Activated naive CD4-positive, alpha-beta T cell treated with anti-CD3 and anti-CD28 coated beads, Interleukin-2, amount 10 ng/mL, durations not matched to agents 7 days and 5 days (primary cell): Measurements from ENCODE around the gene ACSM3.

Source experiments
- CTCF ChIA-PET: fragments of 350-600 bp; sonication (Branson Sonifier 250); formaldehyde crosslinking; loops from one replicate; lab custom pipeline; 2021; ENCODE audit warnings: antibody characterized with exemption; lab: Charles Lee
- DNase-seq: peaks from one replicate; pipeline ENCODE4 v3.0.0-alpha.2; 2020
- H3K27ac Mint-ChIP-seq: one replicate; pipeline ENCODE4 v1.8.0; 2021; ENCODE audit warnings: mild to moderate bottlenecking, moderate library complexity, mixed read lengths
- H3K27me3 Mint-ChIP-seq: one replicate; pipeline ENCODE4 v1.8.0; 2021; ENCODE audit warnings: mild to moderate bottlenecking, mixed read lengths
- H3K36me3 Mint-ChIP-seq: one replicate; pipeline ENCODE4 v1.8.0; 2021; ENCODE audit warnings: mixed read lengths
- H3K4me1 Mint-ChIP-seq: one replicate; pipeline ENCODE4 v1.8.0; 2021; ENCODE audit warnings: mixed read lengths
- H3K4me3 Mint-ChIP-seq: one replicate; pipeline ENCODE4 v1.8.0; 2021; ENCODE audit warnings: mild to moderate bottlenecking, moderate library complexity, mixed read lengths
- H3K9me3 Mint-ChIP-seq: one replicate; pipeline ENCODE4 v1.8.0; 2021; ENCODE audit warnings: mixed read lengths

ACSM3 gene

GRCh38 chr16:20766294-20766693 lies 2.5 kb downstream of the ACSM3 start:
- peaks cover 16% of the 10 kb centered on the region for H3K36me3 Mint-ChIP-seq
- peaks cover 30% of the 10 kb centered on the region for H3K4me1 Mint-ChIP-seq
- no peak overlapping the region for H3K4me3 Mint-ChIP-seq
- no peaks in the 10 kb centered on the region for H3K27me3 Mint-ChIP-seq
- peaks cover 13% of the 10 kb centered on the region for H3K9me3 Mint-ChIP-seq
- CTCF ChIA-PET, result interaction anchor here (3.7 kb wide), 1 partner anchor 8 kb away, joined by 28 read pairs; no protein-coding TSS in a partner anchor
- no peak for DNase-seq
- no peak overlapping the region for H3K27ac Mint-ChIP-seq

- CTCF ChIA-PET, result no interaction called here
- H3K27ac Mint-ChIP-seq, result no peak overlapping the region
Observed at GRCh38 chr16:20767577-20767976, 3.8 kb downstream of the ACSM3 start.

GRCh38 chr16:20768121-20768520 lies 4.3 kb downstream of the ACSM3 start:
- Mint-ChIP-seq H3K27me3 (no peaks in the 10 kb centered on the region), H3K36me3 (peaks cover 3% of the 10 kb centered on the region), H3K9me3 (no peaks in the 10 kb centered on the region), H3K27ac (no peak overlapping the region), H3K4me1 (peaks cover 19% of the 10 kb centered on the region), H3K4me3 (no peak overlapping the region)
- CTCF ChIA-PET, result no interaction called here
- no peak for DNase-seq

More at GRCh38 chr16:20767577-20767976, 3.8 kb downstream of the ACSM3 start:
- peaks cover 5% of the 10 kb centered on the region for H3K36me3 Mint-ChIP-seq
- DNase-seq, result no peak
- H3K27me3 Mint-ChIP-seq, result no peaks in the 10 kb centered on the region
- H3K4me3 Mint-ChIP-seq, result no peak overlapping the region
- peaks cover 2% of the 10 kb centered on the region for H3K9me3 Mint-ChIP-seq
- H3K4me1 Mint-ChIP-seq, result peaks cover 24% of the 10 kb centered on the region

- DNase-seq, result no peak
- CTCF ChIA-PET, result no interaction called here
- Mint-ChIP-seq H3K36me3 (no peaks in the 10 kb centered on the region), H3K27ac (no peak overlapping the region), H3K9me3 (no peaks in the 10 kb centered on the region), H3K4me1 (peaks cover 12% of the 10 kb centered on the region), H3K4me3 (no peak overlapping the region), H3K27me3 (no peaks in the 10 kb centered on the region)
Observed at GRCh38 chr16:20768818-20769217, 5.0 kb downstream of the ACSM3 start.

GRCh38 chr16:20773679-20774078 lies 9.9 kb downstream of the ACSM3 start:
- CTCF ChIA-PET, result interaction anchor here (0.7 to 3.8 kb wide), 3 partner anchors 9 to 236 kb away, joined by 3 to 28 read pairs (median 4); partner anchors contain the start of gene ACSM3
- H3K36me3 Mint-ChIP-seq, result no peaks in the 10 kb centered on the region
- DNase-seq, result no peak
- H3K9me3 Mint-ChIP-seq, result no peaks in the 10 kb centered on the region
- no peaks in the 10 kb centered on the region for H3K4me1 Mint-ChIP-seq
- no peak overlapping the region for H3K4me3 Mint-ChIP-seq
- no peaks in the 10 kb centered on the region for H3K27me3 Mint-ChIP-seq
- no peak overlapping the region for H3K27ac Mint-ChIP-seq

- no peaks in the 10 kb centered on the region for H3K27me3 Mint-ChIP-seq
- H3K4me1 Mint-ChIP-seq, result no peaks in the 10 kb centered on the region
- H3K36me3 Mint-ChIP-seq, result no peaks in the 10 kb centered on the region
- H3K9me3 Mint-ChIP-seq, result no peaks in the 10 kb centered on the region
- CTCF ChIA-PET, result interaction anchor here (0.6 to 3.8 kb wide), 14 partner anchors 8 to 526 kb away, joined by 3 to 28 read pairs (median 4); partner anchors contain the start of gene ACSM3
- DNase-seq, result peak; percentile 84
- no peak overlapping the region for H3K4me3 Mint-ChIP-seq
- no peak overlapping the region for H3K27ac Mint-ChIP-seq
Observed at GRCh38 chr16:20774703-20775362, 11.0 kb downstream of the ACSM3 start.

- no peaks in the 10 kb centered on the region for H3K9me3 Mint-ChIP-seq
- CTCF ChIA-PET, result no interaction called here
- no peak overlapping the region for H3K4me3 Mint-ChIP-seq
- no peak overlapping the region for H3K27ac Mint-ChIP-seq
- DNase-seq, result no peak
- no peaks in the 10 kb centered on the region for H3K27me3 Mint-ChIP-seq
- H3K36me3 Mint-ChIP-seq, result no peaks in the 10 kb centered on the region
- no peaks in the 10 kb centered on the region for H3K4me1 Mint-ChIP-seq
Observed at GRCh38 chr16:20781697-20782096, 17.9 kb downstream of the ACSM3 start.

- Mint-ChIP-seq H3K9me3 (no peaks in the 10 kb centered on the region), H3K4me3 (no peak overlapping the region), H3K27me3 (no peaks in the 10 kb centered on the region), H3K36me3 (no peaks in the 10 kb centered on the region), H3K4me1 (no peaks in the 10 kb centered on the region), H3K27ac (no peak overlapping the region)
- CTCF ChIA-PET, result interaction anchor here (0.9 to 1.8 kb wide), 2 partner anchors 8 to 42 kb away, joined by 3 to 5 read pairs; no protein-coding TSS in a partner anchor
- no peak for DNase-seq
Observed at GRCh38 chr16:20782470-20782869, 18.7 kb downstream of the ACSM3 start.

GRCh38 chr16:20784204-20784603 lies 20.4 kb downstream of the ACSM3 start:
- H3K27me3 Mint-ChIP-seq, result no peaks in the 10 kb centered on the region
- H3K36me3 Mint-ChIP-seq, result no peaks in the 10 kb centered on the region
- H3K4me1 Mint-ChIP-seq, result no peaks in the 10 kb centered on the region
- no peak overlapping the region for H3K4me3 Mint-ChIP-seq
- CTCF ChIA-PET, result interaction anchor here (1.8 kb wide), 1 partner anchor 9 kb away, joined by 5 read pairs; no protein-coding TSS in a partner anchor
- no peaks in the 10 kb centered on the region for H3K9me3 Mint-ChIP-seq
- H3K27ac Mint-ChIP-seq, result no peak overlapping the region
- no peak for DNase-seq

GRCh38 chr16:20789130-20789529 lies 25.3 kb downstream of the ACSM3 start:
- H3K4me1 Mint-ChIP-seq, result no peaks in the 10 kb centered on the region
- CTCF ChIA-PET, result interaction anchor here (1.1 to 1.3 kb wide), 2 partner anchors 14 to 16 kb away, joined by 3 to 5 read pairs; no protein-coding TSS in a partner anchor
- H3K36me3 Mint-ChIP-seq, result no peaks in the 10 kb centered on the region
- no peaks in the 10 kb centered on the region for H3K27me3 Mint-ChIP-seq
- H3K9me3 Mint-ChIP-seq, result no peaks in the 10 kb centered on the region
- no peak for DNase-seq
- H3K4me3 Mint-ChIP-seq, result no peak overlapping the region
- no peak overlapping the region for H3K27ac Mint-ChIP-seq

- H3K27me3 Mint-ChIP-seq, result no peaks in the 10 kb centered on the region
- no peaks in the 10 kb centered on the region for H3K4me1 Mint-ChIP-seq
- DNase-seq, result no peak
- CTCF ChIA-PET, result interaction anchor here (0.8 to 1.5 kb wide), 3 partner anchors 14 to 56 kb away, joined by 3 to 7 read pairs (median 3); no protein-coding TSS in a partner anchor
- H3K9me3 Mint-ChIP-seq, result no peaks in the 10 kb centered on the region
- no peak overlapping the region for H3K4me3 Mint-ChIP-seq
- no peak overlapping the region for H3K27ac Mint-ChIP-seq
- H3K36me3 Mint-ChIP-seq, result no peaks in the 10 kb centered on the region
Observed at GRCh38 chr16:20791923-20792612, 28.3 kb downstream of the ACSM3 start.

- no peak overlapping the region for H3K27ac Mint-ChIP-seq
Observed at GRCh38 chr16:20798364-20798763, 34.5 kb downstream of the ACSM3 start.

GRCh38 chr16:20799599-20799998 lies 35.8 kb downstream of the ACSM3 start:
- H3K27ac Mint-ChIP-seq, result no peak overlapping the region
- no peak overlapping the region for H3K4me3 Mint-ChIP-seq
- H3K36me3 Mint-ChIP-seq, result peaks cover 9% of the 10 kb centered on the region
- CTCF ChIA-PET, result interaction anchor here (0.7 to 3.1 kb wide), 3 partner anchors 12 to 284 kb away, joined by 3 to 10 read pairs (median 4); no protein-coding TSS in a partner anchor
- DNase-seq, result no peak
- H3K27me3 Mint-ChIP-seq, result no peaks in the 10 kb centered on the region
- H3K4me1 Mint-ChIP-seq, result peaks cover 19% of the 10 kb centered on the region
- no peaks in the 10 kb centered on the region for H3K9me3 Mint-ChIP-seq

More at GRCh38 chr16:20798364-20798763, 34.5 kb downstream of the ACSM3 start:
- DNase-seq, result no peak
- Mint-ChIP-seq H3K27me3 (no peaks in the 10 kb centered on the region), H3K4me3 (no peak overlapping the region), H3K9me3 (no peaks in the 10 kb centered on the region), H3K4me1 (peaks cover 19% of the 10 kb centered on the region), H3K36me3 (peaks cover 9% of the 10 kb centered on the region)
- CTCF ChIA-PET, result interaction anchor here (0.7 to 3.1 kb wide), 3 partner anchors 23 to 286 kb away, joined by 3 to 10 read pairs (median 3); partner anchors contain the start of gene ACSM3

GRCh38 chr16:20801278-20801677 lies 37.5 kb downstream of the ACSM3 start:
- DNase-seq, result no peak
- CTCF ChIA-PET, result interaction anchor here (3.1 kb wide), 1 partner anchor 283 kb away, joined by 10 read pairs; no protein-coding TSS in a partner anchor
- no peak overlapping the region for H3K27ac Mint-ChIP-seq
- peaks cover 9% of the 10 kb centered on the region for H3K36me3 Mint-ChIP-seq
- peaks cover 25% of the 10 kb centered on the region for H3K4me1 Mint-ChIP-seq
- H3K4me3 Mint-ChIP-seq, result no peak overlapping the region
- H3K27me3 Mint-ChIP-seq, result no peaks in the 10 kb centered on the region
- no peaks in the 10 kb centered on the region for H3K9me3 Mint-ChIP-seq
